Hematopoietic multipotent progenitor cell treated with erythropoietin and hydrocortisone succinate and interleukin-3 and kit ligand, for 17 days (in vitro differentiated cells): ENCODE measurements around the gene EXOG.

Source experiments
- DNase-seq: peaks from one replicate; pipeline ENCODE4 v3.0.0-alpha.2; 2015; ENCODE audit warnings: low spot score

The EXOG gene

GRCh38 chr3:38548154-38548931, 52.2 kb downstream of the EXOG start:
- DNase-seq: no peak

- no peak for DNase-seq
Observed at GRCh38 chr3:38549082-38549481, 52.9 kb downstream of the EXOG start.

GRCh38 chr3:38549486-38549885, 53.3 kb downstream of the EXOG start:
- DNase-seq: no peak

- no peak for DNase-seq
Observed at GRCh38 chr3:38549957-38550840, 54.1 kb downstream of the EXOG start.

GRCh38 chr3:38551026-38551832, 55.1 kb downstream of the EXOG start:
- no peak for DNase-seq

GRCh38 chr3:38552364-38552763, 56.2 kb downstream of the EXOG start:
- DNase-seq: no peak

- DNase-seq: no peak
Observed at GRCh38 chr3:38553071-38553470, 56.9 kb downstream of the EXOG start.

GRCh38 chr3:38554127-38554827, 58.1 kb downstream of the EXOG start:
- DNase-seq: no peak

- no peak for DNase-seq
Observed at GRCh38 chr3:38555149-38555840, 59.2 kb downstream of the EXOG start.

- DNase-seq: no peak
Observed at GRCh38 chr3:38555926-38556325, 59.8 kb downstream of the EXOG start.

- no peak for DNase-seq
Observed at GRCh38 chr3:38556640-38557358, 60.7 kb downstream of the EXOG start.

GRCh38 chr3:38558864-38559263, 62.7 kb downstream of the EXOG start:
- DNase-seq: no peak

GRCh38 chr3:38560284-38560683, 64.1 kb downstream of the EXOG start:
- DNase-seq: no peak

GRCh38 chr3:38560996-38561717, 65.0 kb downstream of the EXOG start:
- no peak for DNase-seq

- no peak for DNase-seq
Observed at GRCh38 chr3:38561746-38562466, 65.8 kb downstream of the EXOG start.

GRCh38 chr3:38562467-38562925, 66.4 kb downstream of the EXOG start:
- DNase-seq: no peak

GRCh38 chr3:38563070-38563885, 67.1 kb downstream of the EXOG start:
- DNase-seq: no peak

GRCh38 chr3:38563886-38564270, 67.7 kb downstream of the EXOG start:
- no peak for DNase-seq
